HG03095 (cell line): ENCODE data around the gene ALDOC.

Source experiments
- ATAC-seq: cut with Tn5 transposase; IDR thresholded peaks from one replicate; pipeline ENCODE4 v1.9.1; 2021; ENCODE audit warnings: moderate library complexity; ENCODE audit not compliant: unreplicated experiment

ALDOC gene

DNA sequence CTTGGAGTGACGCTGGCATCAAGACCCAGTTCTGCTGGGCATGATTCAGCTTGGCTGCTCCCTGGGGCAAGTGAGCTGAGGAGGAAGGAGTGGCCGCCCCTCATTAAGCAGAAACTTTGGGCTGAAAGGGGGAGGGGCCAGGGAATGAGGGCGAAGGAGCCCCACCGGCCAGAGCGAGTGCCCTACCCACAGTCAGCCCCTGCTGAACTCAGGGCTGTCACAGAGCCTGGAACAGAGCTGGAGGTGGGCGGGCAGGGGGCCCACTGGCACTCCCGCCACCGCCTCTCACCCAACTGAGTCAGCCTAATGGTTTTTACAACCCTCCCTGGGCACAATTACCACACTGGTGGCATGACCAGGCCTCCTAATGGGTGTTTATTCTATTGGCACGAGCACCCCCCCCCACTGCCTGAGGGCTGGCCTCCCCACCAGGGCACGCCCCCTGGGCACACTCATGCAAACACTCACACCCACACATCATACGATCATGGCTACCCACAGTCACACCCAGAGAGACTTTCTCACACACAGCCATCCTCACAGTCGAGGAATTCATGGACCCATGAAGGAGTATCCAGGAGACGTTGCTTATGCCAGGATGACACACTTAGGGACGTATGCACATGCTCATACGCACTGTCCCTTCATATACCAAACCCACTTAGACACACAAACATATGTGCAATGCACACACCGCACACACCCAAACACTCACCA lies 43.4 kb downstream of the ALDOC start:
- no peak for ATAC-seq

DNA sequence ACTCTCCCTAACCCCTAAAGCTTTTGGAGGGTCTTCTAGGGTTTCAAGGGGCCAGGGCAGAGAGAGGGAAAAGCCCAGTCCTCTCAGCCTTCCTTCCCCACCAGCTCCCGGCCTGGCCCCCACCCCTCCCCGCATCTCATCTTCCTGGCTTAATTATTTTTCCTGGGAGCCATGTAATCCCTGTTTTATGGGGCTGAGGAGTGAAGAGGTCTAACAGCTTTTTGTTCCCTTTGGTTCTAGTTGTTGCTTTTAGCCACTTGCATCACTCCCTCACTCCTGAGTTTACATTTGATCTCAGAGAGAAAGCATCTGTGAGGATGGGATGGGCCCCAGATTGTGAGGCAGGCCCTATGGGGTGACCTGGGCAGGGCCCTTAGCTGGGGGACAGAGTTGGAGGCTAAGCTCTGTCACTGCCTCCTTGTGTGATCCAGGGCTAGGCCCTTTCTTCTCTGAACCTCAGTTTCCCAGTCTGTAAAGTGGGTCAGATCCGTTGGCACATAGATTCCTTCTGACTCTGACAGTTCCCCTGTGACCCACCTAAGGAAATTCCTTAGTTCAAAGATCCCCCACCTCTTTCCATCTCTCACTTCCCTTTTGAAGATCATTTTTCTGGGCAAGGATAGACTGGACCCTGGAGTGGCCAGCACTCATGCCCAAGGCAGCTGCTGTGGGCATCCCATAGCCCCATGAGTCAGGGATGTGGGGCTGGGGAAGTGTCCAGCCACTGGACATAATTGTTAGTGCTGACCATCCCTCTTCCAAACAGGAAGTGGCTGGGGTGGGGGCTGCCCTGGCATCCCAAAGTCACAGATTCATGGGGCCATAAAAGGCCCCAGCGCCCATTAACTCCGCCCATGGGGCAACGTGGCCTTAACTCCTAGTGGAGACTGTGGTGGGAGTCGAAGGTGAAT lies 44.4 kb downstream of the ALDOC start:
- no peak for ATAC-seq

DNA sequence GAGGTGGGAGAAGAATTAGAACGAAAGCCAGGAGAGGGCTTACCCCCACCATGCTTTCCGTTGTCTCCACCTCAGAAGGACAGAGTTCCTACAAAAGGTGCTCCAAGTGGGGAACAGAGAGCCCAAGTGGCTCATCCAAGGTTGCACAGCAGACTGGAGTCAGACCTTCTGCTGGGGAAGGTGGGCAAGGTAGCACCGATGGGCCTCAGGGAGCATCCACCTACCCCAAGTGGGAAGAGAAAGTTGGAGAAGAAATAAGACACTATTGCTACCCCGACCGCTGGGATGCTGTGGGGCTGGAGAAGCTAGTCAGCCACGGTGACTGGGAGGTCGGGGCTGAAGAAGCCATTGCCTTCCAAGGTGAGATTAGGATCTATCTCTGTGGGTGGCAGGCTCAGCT lies 45.8 kb downstream of the ALDOC start:
- ATAC-seq = no peak

DNA sequence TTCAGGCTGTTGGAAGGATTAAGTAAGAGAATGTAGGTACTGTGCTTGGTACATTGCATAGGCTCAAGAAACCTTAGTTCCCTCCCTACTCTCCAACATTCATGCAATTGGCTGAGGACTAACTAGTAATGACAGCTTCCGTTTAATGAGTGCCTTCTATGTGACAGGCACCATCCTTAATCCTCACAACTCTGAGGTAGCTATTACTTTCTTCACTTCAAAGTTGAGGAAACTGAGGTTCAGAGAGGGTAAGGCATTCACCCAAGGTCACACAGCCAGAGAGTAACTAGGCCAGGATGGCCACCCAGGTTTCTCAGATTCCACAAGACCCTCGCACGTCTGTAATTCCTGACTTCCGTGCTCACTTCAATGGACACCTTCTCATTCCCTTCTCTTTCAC lies 46.4 kb downstream of the ALDOC start:
- no peak for ATAC-seq

DNA sequence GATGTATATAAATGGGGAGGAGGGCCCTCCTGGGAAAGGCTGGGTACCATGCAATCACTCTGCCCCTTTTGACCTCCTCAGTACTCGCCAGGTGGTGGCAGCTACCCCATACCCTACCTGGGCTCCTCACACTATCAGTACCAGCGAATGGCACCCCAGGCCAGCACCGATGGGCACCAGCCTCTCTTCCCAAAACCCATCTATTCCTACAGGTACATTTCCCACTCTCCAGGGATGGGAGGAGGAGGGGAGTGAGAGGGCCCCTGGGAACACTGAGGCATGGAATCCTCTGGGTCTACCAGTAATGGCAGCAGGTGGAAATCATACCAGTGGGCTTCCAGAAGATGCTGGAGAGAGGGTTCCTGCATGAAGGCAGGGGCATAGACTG lies 47.7 kb downstream of the ALDOC start:
- ATAC-seq = no peak

DNA sequence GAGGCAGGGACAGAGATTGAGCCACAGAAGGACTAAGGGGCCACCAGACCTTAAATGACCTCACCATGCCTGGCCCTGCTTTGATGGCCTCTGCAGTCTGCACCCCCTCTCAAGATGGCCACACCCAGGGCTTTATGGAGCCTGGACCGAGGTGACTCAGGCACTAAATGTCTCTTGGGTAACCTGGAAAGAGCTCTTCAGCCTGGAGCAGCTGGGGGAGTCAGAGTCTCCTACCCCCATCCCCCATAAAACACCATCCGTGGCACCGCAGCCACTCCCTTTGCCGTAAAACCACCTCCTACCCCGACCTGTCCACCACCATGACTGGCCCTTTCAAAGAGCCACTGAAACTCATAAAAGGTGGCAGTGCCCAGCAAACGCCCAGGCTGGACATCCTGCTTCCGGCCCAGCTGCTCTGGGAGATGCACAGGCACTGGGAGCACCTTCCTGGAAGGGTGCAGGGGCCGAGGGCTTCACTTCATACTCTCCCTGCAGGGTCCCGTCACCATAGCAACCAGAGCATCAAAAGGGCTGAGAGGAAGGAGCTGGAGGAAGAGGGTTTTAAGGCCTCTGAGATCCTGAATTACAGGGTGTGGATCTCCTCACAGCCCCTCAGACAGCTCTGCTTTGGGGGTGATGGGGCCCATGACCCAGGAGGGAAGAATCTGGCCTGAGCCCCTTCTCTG lies 48.2 kb downstream of the ALDOC start:
- no peak for ATAC-seq

DNA sequence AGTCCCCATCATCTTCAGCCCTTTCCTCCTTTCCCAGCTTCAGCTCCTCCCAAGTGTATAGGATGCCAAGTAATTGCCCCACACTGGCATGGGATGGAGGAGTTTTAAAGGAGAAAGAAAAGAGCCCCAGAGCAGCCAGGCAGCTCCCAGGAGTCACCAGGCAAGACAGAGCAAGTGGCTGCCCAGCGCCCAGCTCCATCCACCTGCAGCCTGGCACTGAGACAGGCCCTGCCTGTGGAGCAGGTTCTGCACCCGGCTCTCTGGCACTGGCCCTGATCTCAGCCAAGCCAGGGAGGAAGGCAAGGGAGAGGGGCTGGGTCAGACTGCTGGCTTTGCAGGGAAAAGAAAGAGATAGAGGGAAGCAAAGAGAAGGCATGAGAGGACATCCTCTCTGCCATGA lies 48.8 kb downstream of the ALDOC start:
- ATAC-seq = no peak

DNA sequence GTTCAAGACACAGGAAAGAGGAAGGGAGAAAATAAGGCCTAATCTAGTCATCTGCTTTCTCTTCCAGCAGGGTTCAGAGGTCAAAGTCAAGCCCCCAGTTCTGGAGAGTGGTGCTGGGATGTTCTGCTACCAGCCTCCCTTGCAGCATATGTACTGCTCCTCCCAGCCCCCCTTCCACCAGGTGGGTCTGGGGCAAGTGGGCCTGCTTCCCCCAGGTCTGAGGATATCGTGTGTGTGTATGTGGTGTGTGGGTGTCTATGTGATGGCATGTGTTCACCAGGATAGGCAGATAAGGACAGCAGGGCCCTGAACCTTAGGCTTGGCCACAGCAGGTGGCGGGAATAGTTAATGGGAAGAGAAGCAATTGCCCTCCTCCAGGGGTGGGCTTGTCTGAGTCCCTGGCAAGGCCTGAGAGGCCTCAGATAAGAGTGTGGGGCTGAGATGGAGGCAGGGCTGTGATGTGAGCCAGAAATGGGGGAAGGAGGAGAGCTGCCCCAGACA lies 49.5 kb downstream of the ALDOC start:
- ATAC-seq = no peak

DNA sequence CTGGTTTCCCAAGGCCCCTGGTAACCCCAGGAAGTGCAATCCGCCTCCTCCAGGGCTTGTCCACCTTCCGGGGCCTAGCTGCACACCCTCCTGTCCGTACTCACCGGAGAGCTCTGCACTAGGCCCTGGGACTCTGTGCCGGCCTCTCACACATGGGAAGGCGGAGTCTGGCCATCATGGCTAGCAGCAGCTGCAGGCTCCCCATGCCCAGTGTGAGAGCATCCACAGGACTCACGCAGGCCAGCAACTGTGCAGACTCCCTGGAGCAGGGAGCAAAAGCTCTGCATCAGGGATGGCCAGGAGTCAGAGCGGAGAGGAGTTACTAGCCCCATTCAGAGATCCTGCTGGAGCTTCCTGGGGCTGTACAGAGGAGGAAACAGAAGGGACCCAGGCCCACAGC lies 50.3 kb downstream of the ALDOC start:
- no peak for ATAC-seq

DNA sequence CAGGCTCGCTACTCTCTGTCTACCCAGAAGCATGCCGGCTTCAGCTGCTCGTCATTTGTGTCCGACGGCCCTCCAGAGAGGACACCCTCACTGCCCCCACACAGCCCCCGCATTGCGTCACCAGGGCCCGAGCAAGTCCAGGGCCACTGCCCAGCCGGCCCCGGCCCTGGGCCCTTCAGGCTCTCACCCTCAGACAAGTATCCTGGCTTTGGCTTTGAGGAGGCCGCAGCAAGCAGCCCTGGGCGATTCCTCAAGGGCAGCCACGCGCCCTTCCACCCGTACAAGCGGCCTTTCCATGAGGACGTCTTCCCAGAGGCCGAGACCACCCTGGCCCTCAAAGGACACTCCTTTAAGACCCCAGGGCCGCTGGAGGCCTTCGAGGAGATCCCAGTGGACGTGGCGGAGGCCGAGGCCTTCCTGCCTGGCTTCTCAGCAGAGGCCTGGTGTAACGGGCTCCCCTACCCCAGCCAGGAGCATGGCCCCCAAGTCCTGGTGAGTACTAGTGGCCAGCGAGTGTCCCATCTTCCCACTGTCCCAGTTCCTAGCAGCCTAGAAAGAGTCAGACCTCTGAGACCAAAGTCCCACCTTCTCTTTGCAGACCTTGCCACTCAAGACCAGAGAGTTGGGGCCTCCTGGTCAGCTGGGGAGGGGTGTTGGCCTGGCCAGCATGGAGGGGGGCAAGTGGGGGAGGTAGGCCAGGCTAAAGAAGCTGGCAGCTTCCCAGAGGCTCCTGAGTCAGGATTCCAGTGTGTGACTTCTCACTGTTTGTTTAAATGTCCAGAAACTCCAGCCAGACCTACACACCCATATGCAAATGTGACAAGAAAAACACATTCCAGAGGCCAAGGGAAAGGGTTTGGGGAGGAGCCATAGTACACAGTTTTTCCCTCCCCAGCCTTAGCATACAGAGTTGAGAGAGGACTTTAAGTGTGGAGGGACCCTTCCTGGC lies 51.9 kb downstream of the ALDOC start:
- no peak for ATAC-seq

DNA sequence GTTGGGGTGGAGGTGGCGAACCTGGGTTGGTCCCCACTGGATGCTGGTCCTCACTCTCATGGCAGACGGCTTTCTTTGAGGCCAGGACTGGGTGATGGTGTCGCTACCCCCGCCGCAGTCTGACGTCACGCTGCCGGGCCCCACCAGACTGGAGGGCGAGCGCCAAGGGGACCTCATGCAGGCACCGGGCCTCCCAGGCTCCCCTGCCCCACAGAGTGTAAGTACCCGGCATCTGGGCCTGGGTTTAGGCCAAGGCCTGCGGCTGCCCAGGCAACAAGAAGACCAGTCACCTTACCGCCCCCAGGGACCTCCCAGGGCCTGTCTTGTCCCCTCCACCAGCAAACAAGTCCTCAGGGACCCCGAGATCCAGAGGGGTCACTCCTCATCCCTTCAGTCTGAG lies 52.8 kb downstream of the ALDOC start:
- no peak for ATAC-seq

DNA sequence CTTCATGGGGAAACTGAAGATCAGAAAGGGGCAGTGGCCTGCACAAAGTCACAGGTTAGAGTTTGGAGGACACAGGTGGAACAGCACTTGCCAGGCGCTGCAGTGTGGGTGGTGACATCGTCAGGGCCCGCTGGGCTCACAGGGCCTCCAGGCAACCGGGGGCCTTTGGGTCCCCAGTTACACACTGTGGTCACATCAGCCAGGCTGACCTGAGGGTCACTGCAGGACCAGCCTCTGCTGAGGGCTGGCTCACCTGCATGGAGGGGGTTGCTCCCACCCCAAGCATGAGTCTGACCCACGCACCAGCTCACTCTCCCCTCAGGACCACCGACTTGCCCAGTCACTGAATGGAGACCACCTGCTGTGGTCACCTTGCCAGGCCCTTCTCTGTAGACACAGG lies 53.5 kb downstream of the ALDOC start:
- ATAC-seq = no peak
